H1 (cell line): ENCODE measurements around the gene MPPED1. TPM values are rescaled to one million over a fixed set of nuclear protein-coding genes. Genes with fewer than 3 reads are reported as not detected.

ENCODE experiments used
- JUND ChIP-seq: IDR thresholded peaks from 2 replicates; pipeline ENCODE4 v1.6.1; 2011; ENCODE audit warnings: mild to moderate bottlenecking, improper control_type of control experiment, low read length
- polyA plus RNA-seq, 7 experiments: library from polyadenylated mRNA; depleted of rRNA in 3 of 7; stranded (reverse) in 5 of 7; unstranded in 2 of 7; fragments of >200 nt in 5 of 7; fragments of 200-250 nt in 2 of 7; gene quantifications; 1 replicate in 5 of 7; 2 replicates in 1 of 7; 4 replicates in 1 of 7; pipeline versions ENCODE4 v1.2.1 to v1.2.3, GENCODE V29; 2011 to 2013; ENCODE audit warnings: missing spikeins in 2 of 7, mixed read lengths in 2 of 7
- total RNA-seq: library from RNA; stranded (reverse); fragmentation: NEBNext Ultra II Directional; extraction: Animal tissue kit (Norgen Biotek cat#: 25700); gene quantifications from 2 replicates; pipeline ENCODE4 v1.2.1, GENCODE V29; 2021
- TF ChIP-seq, protein P1 (sequence below): IDR thresholded peaks from 2 replicates; pipeline ENCODE4 v1.6.1; 2012; ENCODE audit warnings: low read length, inconsistent platforms

Gene MPPED1
- total and polyA plus RNA-seq, 2 of the 8 experiments (the other 6 are each of a cell fraction or from before 2014, with no cell fraction given): 0.29 to 0.37 TPM

DNA sequence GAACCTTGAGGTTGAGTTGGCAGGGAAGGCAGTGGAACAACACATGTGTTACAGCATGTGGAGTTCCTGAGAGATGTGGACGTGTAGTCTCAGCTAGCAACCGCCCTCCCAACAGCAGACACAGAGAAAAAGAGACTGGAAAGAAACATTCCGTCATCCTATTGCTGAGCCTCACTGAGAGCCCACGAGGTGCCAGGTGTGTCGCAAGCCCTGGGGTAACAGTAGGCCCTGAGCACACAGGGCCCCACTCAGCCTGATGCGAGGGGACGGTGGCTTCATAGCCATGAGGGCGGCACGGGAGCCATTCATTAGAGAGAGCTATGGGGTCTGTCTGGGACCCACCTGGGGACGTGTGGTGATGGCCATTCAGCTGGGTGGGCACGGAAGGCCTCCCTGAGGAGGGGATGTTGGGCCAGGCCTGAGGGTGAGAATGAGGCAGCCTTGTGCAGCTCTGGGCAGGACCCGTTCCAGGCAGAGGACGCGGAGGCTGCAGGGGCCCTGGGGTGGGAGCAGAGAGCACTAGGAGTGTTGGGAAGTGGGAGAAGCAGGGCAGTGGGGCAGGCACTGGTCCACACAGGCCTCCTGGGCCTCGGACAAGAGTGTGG, 26.2 kb downstream of the MPPED1 start (continued):
- TF ChIP-seq JUND: no peak
- TF ChIP-seq, protein P1, sequence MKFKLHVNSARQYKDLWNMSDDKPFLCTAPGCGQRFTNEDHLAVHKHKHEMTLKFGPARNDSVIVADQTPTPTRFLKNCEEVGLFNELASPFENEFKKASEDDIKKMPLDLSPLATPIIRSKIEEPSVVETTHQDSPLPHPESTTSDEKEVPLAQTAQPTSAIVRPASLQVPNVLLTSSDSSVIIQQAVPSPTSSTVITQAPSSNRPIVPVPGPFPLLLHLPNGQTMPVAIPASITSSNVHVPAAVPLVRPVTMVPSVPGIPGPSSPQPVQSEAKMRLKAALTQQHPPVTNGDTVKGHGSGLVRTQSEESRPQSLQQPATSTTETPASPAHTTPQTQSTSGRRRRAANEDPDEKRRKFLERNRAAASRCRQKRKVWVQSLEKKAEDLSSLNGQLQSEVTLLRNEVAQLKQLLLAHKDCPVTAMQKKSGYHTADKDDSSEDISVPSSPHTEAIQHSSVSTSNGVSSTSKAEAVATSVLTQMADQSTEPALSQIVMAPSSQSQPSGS: no peak
